HG03064 (cell line): ENCODE results near the gene ATP6V1F.

Source experiments
- ATAC-seq: cut with Tn5 transposase; IDR thresholded peaks from one replicate; pipeline ENCODE4 v1.9.1; 2021; ENCODE audit warnings: low read depth; ENCODE audit not compliant: unreplicated experiment

The ATP6V1F gene

DNA sequence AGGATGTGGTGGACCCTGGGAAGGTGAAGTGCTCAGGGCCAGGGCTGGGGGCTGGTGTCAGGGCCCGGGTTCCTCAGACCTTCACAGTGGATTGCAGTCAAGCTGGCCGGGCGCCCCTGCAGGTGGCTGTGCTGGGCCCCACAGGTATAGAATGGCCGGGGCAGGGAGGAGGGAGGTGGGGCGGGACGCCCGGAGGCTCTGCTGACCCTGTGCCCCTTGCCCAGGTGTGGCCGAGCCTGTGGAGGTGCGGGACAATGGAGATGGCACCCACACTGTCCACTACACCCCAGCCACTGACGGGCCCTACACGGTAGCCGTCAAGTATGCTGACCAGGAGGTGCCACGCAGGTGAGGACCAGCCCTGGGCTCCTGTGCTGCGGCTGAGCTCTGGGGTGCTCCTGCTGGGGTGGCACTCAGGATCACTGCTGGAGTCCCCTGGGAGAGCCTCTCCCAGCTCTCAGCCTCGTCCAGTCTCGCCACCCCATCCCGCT lies 14.9 kb upstream of the ATP6V1F start:
- no peak for ATAC-seq

DNA sequence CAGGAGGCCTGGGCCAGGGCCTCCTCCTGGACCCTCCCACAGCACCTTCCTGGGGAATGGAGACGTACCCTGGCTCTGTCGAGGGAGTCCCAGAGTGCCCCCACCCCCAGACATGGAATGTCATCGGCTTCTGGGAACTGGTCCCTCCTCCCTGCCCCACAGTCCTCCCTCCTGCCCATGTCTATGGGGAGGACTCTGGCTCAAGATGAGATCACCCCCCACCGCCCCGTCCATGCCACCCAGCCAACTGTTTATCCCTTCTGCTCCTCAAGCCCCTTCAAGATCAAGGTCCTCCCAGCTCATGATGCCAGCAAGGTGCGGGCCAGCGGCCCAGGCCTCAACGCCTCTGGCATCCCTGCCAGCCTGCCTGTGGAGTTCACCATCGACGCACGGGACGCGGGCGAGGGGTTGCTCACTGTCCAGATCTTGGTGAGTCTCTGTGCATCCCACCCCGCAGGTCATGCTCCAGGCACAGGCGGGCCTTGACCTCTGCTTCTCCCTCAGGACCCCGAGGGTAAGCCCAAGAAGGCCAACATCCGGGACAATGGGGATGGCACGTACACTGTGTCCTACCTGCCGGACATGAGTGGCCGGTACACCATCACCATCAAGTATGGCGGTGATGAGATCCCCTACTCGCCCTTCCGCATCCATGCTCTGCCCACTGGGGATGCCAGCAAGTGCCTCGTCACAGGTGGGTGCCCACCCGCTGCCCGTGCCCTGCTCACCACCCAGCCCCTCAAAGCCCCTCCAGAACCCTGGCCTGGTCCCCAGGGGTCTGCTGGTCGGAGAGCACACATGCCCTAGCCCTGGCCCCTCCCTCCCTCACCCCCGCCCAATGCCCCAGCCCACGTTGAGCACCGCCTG lies 14.1 kb upstream of the ATP6V1F start:
- no peak for ATAC-seq

DNA sequence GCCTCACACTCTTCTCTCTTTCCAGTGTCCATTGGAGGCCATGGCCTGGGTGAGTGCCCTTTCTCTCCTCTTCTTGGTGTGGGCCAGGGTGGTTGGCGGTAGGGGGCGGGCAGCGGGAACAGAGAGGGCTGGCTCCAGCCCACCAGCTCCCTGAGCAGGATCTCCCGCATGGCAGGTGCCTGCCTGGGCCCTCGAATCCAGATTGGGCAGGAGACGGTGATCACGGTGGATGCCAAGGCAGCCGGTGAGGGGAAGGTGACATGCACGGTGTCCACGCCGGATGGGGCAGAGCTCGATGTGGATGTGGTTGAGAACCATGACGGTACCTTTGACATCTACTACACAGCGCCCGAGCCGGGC lies 13.5 kb upstream of the ATP6V1F start:
- ATAC-seq = no peak

DNA sequence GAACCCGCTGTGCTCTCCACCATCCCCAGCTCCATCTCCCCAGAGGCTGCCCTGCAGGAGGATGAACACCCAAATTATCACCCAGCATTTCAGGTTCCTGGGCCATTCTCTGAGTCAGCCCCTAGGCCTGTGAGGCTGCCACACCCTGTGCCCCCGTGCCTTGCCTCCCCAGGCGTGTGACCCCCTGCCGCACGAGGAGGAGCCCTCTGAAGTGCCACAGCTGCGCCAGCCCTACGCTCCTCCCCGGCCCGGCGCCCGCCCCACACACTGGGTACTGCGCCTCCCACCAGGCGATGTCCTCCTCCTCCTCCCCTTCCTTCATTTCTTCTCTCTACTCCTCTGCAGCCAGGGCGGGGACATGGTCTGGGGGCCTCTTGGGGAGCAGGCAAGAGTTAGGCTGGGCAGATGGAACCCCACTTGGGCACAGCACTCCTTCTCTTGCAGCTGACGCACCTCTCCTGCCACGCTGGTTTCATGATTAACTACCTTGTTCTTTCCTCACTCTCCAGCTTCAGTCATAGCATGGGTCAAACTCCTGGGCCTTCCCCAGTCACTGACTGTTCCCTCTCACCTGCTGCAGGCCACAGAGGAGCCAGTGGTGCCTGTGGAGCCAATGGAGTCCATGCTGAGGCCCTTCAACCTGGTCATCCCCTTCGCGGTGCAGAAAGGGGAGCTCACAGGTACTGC lies 12.7 kb upstream of the ATP6V1F start:
- no peak for ATAC-seq

DNA sequence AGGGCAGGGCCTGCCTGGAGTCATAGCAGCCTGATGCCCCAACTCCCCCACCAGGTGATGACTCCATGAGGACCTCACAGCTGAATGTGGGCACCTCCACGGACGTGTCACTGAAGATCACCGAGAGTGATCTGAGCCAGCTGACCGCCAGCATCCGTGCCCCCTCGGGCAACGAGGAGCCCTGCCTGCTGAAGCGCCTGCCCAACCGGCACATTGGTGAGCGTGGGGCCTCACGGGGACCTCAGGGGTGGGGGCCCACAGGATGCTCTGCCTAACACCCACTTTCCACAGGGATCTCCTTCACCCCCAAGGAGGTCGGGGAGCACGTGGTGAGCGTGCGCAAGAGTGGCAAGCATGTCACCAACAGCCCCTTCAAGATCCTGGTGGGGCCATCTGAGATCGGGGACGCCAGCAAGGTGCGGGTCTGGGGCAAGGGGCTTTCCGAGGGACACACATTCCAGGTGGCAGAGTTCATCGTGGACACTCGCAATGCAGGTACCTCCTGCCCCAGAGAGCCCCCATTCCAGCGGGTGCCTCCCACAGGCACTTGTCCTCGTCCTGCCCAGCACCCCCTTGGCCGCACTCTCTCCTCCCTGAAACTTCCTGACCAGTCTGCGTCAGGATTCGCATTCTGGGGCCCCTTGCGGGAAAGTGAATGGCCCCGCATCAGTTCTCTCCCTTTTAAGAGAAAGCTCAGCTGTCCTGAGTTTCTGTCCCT lies 10.0 kb upstream of the ATP6V1F start:
- ATAC-seq = no peak

DNA sequence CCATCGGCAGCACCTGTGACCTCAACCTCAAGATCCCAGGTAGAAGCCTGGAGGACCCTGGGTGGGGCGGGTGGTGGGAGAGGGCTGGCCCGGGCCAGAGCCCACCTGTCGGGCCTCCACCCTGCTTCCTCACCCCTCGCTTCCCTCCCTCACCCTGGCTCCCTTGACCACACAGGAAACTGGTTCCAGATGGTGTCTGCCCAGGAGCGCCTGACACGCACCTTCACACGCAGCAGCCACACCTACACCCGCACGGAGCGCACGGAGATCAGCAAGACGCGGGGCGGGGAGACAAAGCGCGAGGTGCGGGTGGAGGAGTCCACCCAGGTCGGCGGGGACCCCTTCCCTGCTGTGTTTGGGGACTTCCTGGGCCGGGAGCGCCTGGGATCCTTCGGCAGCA lies 8.9 kb upstream of the ATP6V1F start:
- ATAC-seq = no peak

DNA sequence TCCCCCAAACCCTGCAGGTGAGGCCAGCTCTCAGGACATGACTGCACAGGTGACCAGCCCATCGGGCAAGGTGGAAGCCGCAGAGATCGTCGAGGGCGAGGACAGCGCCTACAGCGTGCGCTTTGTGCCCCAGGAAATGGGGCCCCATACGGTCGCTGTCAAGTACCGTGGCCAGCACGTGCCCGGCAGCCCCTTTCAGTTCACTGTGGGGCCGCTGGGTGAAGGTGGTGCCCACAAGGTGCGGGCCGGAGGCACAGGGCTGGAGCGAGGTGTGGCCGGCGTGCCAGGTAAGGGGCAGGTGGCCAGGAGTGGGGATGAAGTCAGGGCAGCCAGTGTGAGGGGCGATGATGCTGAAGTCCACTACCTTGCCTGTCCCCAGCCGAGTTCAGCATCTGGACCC lies 8.3 kb upstream of the ATP6V1F start:
- no peak for ATAC-seq

DNA sequence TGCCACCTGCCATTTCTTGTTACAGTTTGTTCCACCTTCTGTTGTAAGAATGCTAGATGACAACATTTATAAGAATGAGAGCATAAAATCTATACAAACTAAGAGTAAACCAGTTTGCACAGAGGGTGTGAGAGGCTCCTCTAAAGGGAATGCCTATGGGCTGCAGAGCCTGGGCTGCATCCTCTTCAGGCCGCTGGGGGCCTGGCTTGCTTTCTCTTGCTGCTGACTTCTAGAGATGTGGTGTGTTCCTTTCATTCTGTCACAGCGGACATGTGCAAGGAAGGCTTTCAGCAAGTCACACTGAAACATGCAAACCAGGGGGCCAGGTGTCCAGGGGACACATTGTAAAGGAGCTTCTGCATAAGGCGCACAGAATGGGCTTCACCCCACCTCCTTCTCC lies 7.1 kb upstream of the ATP6V1F start:
- no peak for ATAC-seq

DNA sequence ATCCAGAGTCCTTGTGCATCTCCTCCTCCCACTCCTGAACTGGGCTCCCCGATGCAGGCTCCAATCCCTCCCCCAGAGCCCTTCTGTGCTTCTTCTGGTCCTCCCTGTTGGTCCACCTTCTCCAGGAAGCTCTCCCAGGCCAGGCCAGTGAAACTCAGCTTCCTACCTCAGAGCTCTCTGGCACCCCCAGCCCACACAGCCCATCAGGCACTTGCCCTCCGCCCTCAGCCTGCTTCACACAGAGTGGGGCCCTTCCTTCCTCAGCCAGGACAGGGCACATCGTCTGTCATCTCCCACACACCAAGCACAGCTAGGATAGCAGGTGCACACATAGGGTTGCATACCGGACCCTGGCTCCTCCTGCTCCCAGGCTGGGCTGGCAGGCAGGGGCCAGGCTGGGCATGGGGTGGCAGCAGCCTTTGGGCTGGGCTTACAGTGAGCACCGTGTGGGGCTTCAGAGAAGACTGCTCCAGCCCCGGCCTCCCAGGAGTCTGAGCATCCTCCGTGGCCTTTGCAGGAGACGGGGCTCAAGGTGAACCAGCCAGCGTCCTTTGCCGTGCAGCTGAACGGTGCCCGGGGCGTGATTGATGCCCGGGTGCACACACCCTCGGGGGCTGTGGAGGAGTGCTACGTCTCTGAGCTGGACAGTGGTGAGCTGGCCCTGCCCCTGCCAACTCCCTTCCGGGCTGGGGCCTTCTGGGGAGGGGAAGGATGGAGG lies 6.5 kb upstream of the ATP6V1F start:
- no peak for ATAC-seq

DNA sequence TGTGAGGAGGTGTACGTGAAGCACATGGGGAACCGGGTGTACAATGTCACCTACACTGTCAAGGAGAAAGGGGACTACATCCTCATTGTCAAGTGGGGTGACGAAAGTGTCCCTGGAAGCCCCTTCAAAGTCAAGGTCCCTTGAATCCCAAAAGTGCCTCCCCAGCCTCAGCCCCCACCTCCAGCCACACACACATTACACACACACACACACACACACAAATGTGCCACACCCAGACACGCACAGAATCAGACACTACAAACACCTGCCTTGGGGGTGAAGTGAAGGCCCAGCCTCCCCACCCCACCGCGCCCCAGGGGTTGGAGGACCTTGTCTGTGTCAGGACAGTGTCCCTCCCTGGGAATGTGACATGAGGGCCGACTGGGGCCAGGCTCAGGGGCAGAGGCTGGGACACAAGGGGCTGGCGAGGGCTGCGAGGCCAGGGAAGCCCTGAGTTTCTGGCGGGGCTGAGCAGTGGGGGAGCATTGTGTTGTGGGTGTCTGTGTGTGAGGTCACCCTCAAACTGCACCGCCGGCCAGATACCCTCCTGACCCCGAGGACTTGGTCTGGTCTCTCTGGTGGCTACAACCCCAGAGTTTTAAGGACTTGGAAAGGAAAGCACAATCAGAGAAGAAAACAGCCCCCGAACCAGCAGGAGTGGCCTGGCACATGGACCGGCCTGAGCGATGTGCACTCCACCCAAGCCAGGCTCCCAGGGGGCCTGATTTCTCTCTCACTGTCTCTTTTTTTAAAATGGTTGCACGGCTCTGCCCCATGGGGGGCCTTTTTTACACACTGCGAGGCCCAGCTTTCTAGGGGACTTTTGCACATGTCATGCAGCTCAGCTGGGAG lies 4.0 kb upstream of the ATP6V1F start:
- ATAC-seq = no peak

DNA sequence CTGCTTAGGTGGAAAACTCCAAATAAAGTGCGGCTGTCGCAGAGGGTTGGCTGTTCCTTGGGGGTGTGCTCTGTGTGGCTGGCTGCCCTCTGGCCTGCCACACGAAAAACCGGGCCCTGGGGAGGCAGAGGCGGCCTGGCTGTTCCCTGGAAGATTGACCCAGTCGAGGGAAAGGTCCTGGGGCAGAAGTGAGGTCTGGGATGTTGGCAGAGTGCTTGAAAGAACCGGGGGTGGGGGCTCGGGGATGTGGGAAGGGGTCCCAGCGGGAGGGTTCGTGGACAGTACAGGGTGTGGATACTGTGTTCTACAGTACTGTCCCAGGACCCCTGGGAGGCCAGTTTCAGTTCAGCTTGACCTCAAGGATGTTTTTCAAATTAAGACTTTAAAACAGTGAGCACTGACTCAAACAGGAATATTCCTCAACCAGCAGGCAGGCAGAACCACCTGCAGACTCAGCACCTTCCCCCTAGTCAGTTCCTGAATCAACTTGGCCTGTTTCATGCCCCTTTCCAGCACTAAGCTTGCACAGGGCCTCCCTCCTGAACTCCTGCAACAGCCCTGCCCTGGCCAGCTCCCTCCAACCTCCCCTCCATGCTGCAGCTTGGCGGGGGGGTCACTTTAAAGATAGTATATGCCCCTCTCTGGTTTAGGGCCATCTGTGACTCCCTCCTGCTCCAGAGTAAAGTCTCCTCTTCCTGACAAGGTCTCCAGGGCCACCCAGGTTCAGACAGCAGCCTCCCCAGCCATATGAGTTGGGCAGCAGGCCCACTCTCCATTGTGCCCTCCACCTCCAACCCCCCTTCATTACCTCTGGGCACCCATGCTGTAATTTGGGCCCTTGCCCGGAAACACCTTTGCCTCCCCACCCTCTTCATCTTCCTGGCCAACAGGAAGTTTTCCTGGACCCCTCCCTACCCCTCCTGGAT lies 3.2 kb upstream of the ATP6V1F start:
- ATAC-seq = no peak

DNA sequence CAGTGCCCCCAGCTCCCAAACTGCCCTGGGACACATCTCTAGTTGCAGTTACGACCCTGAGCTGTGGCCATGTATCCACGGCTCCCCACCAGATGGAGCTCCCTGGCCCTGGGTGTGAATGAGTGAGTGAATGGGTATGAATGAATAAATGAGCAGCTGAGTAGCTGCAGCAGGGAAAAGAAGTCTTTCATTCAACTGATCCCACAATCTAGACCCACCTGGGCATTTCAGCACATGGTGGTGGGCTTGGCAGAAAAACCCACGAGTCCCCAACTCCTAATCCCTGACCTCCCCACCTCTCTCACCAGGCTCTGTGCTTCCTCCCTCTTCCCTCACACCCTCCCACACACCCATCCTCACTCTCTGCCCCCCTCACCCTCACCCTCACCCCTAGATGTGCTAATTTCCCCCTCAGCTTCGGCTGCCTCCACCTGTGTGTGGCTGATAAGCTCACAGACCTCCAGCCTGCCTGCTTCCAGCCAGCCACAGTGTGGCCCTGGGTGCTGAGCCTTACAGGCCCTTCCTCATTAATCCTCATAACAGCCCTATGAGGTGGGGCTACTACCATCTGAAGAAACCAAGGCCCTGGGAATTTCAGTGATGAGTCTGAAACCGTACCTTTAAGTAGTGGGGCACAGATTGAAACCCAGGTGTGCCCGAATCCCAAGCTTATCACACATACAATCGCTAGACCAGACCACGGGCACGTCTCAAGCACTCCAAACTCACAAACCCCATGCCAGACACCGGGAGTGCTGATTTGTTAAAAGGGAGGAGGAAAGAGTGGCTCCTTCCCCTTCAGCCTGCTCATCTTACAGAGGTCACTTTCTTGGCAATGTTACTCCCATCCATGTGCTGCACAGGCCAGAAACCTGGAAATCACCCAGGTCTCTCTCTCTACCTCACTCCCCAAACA lies 2.2 kb upstream of the ATP6V1F start:
- ATAC-seq = no peak

DNA sequence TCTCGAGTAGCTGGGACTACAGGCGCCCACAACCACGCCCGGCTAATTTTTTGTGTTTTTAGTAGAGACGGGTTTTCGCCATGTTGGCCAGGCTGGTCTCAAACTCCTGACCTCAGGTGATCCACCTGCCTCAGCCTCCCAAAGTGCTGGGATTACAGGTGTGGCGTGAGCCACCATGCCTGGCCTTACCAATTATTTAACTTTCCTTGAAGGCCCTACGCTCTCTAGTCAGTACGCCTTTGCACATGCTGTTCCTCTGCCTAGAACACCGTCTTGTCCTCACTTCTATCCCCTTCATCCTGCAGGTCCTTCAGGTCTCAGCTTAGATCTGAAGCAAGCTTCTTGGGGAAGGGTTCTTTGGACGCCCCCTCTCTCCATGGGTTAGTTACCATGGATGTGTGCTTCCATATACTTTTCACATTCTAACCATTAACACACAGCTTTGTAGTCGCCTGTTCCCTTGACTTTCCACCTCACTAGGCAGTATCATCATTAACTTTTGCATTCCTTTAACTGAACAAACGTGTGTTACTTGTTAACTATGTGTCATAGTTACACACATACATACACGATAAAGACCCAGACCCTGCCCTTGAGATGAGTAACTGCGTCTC lies 592 bp upstream of the ATP6V1F start:
- ATAC-seq = no peak

DNA sequence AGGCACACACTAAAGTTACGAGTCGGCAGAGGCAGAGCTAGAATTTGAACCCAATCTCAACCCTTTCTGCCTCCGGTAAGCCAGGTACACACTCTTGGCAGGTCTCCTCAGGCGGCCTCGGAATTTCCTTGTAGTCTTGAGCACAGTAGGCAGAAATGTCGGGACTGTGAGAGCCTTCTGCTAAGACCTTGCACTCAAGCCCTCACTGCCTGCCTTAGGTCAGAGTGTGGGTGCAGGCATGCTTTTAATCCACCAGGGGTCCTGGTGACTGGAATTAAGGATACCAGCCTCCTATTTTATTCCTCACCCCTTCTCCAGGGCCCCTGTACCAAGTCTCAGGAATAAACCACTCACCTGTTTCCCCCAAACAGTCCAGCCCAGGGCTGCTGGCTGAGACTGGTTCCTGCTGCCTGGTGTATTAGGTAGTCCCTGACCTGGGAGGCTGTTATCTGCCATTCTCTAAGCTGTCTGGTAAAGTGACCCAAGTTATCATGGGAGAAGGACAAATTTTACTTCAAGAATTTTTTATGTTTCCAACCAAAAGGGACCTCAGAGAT lies 855 bp downstream of the ATP6V1F start:
- peak; percentile 35 for ATAC-seq

DNA sequence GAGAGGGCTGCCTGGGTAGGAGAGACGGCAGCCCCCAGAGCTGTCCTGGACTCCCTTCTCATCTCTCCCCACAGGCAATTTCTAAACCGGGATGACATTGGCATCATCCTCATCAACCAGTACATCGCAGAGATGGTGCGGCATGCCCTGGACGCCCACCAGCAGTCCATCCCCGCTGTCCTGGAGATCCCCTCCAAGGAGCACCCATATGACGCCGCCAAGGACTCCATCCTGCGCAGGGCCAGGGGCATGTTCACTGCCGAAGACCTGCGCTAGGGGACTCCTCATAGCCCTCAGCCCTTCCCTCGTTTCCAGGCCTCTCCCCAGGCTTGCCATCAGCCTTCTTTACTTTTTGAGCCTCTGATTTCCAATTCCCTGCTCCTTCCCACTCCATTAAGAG lies 2.6 kb downstream of the ATP6V1F start:
- ATAC-seq = no peak

DNA sequence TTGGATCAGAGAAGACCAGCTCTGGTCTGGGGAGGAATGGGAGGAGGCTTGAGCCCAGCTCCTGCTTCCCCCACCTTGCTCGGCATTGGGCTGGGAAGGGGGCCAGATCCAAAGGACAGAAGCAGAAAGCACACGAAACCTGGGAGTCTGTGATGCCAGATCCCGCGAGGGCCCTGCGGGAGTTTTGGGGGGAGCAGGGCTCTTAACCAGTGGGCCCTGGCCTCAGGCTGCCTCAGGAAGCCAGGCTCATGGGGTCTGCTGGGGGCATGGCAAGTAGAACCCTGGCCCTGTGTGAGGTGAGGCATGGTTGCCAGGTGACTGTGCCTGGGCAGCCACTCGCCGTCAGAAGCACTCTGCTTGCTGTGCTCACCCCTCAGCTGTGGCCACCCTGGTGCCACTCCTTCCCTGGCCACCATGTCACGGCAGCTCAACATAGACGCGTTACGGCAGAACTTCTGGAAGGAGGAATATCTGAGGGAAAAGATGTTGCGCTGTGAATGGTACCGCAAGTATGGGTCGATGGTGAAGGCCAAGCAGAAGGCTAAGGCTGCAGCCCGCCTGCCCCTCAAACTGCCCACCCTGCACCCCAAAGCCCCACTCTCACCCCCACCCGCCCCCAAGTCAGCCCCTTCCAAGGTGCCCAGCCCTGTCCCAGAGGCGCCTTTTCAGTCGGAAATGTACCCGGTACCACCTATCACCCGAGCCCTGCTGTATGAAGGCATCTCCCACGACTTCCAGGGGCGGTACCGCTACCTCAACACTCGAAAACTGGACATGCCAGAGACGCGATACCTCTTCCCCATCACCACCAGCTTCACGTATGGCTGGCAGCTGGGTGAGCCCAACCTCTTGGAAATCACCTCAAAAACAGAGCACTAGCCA lies 3.6 kb downstream of the ATP6V1F start:
- no peak for ATAC-seq
